PC-9 (cell line): ENCODE results near the gene SUPT3H. TPM values are rescaled to one million over a fixed set of nuclear protein-coding genes. Genes with fewer than 3 reads are reported as not detected.

Experiments
- BruUV-seq: library from RNA; stranded (reverse); fragments of 400-500 nt; replicated peaks from 2 replicates; lab custom pipeline; 2021; lab: Mats Ljungman, UMichigan
- CTCF ChIA-PET: fragments of 300-600 bp; sonication (Branson Sonifier 250); formaldehyde crosslinking; loops from one replicate; lab custom pipeline; 2022; ENCODE audit warnings: antibody characterized with exemption; lab: Charles Lee
- POLR2A ChIA-PET: fragments of 300-600 bp; sonication (Branson Sonifier 250); formaldehyde crosslinking; loops from one replicate; lab custom pipeline; 2022; ENCODE audit warnings: antibody characterized with exemption; ENCODE audit not compliant: unreplicated experiment; lab: Charles Lee
- DNase-seq, 2 experiments: peaks; one replicate each; pipeline versions ENCODE4 v3.0.0 to v3.0.0-alpha.2; 2015 to 2022; ENCODE audit warnings: mixed read lengths in 1 of 2
- H2AFZ ChIP-seq: fragments of 200-600 bp; sonication (generic); 2 replicates; pipeline ENCODE4 v1.8.1; 2017; ENCODE audit warnings: antibody characterized with exemption
- H3F3A ChIP-seq: fragments of 200-600 bp; sonication (generic); 2 replicates; pipeline ENCODE4 v1.8.1; 2017; ENCODE audit warnings: antibody characterized with exemption, mild to moderate bottlenecking, low read depth; ENCODE audit not compliant: insufficient read depth
- H3K27ac ChIP-seq: fragments of 200-600 bp; sonication (generic); 2 replicates; pipeline ENCODE4 v1.6.1; 2016; ENCODE audit warnings: mixed run types
- H3K27me3 ChIP-seq: fragments of 200-600 bp; sonication (generic); 2 replicates; pipeline ENCODE4 v1.6.1; 2016; ENCODE audit warnings: low read depth, mixed run types; ENCODE audit not compliant: insufficient read depth
- H3K36me3 ChIP-seq: fragments of 200-600 bp; sonication (generic); 2 replicates; pipeline ENCODE4 v1.6.1; 2016; ENCODE audit warnings: low read depth, mixed run types
- H3K4me1 ChIP-seq: fragments of 200-600 bp; sonication (generic); replicated peaks from 2 replicates; pipeline ENCODE4 v1.6.1; 2016; ENCODE audit warnings: mixed run types; ENCODE audit not compliant: insufficient read depth
- H3K4me2 ChIP-seq: fragments of 200-600 bp; sonication (generic); 2 replicates; pipeline ENCODE4 v1.6.1; 2017; ENCODE audit warnings: mixed run types
- H3K4me3 ChIP-seq: fragments of 200-600 bp; sonication (generic); 2 replicates; pipeline ENCODE4 v1.6.1; 2016; ENCODE audit warnings: mixed run types
- H3K79me2 ChIP-seq: fragments of 200-600 bp; sonication (generic); 2 replicates; pipeline ENCODE4 v1.6.1; 2017; ENCODE audit warnings: low read depth, mixed run types
- H3K9me2 ChIP-seq: fragments of 200-600 bp; sonication (generic); 2 replicates; pipeline ENCODE4 v1.8.1; 2017; ENCODE audit warnings: mild to moderate bottlenecking; ENCODE audit not compliant: insufficient read depth
- H3K9me3 ChIP-seq: fragments of 200-600 bp; sonication (generic); 2 replicates; pipeline ENCODE4 v1.8.1; 2016; ENCODE audit warnings: low read depth; ENCODE audit not compliant: insufficient read depth
- H4K20me1 ChIP-seq: fragments of 200-600 bp; sonication (generic); 2 replicates; pipeline ENCODE4 v1.8.1; 2017; ENCODE audit not compliant: insufficient read depth
- EZH2 ChIP-seq: fragments of 200-600 bp; sonication (generic); IDR thresholded peaks from 2 replicates; pipeline ENCODE4 v1.8.0; 2017; ENCODE audit warnings: antibody characterized with exemption, low read depth
- intact Hi-C: fragments of 100-400 bp; cut with micrococcal nuclease; formaldehyde crosslinking; loops from one replicate; pipeline ENCODE4 v1.10.0; 2022; ENCODE audit not compliant: unreplicated experiment
- total RNA-seq: library from RNA; stranded (reverse); gene quantifications from 2 replicates; pipeline ENCODE4 v1.2.3, GENCODE V29; 2021
- TF ChIP-seq, protein P1 (sequence below): fragments of 200-600 bp; sonication (generic); conservative IDR thresholded peaks from 2 replicates; pipeline ENCODE4 v1.6.1; 2017; ENCODE audit warnings: mixed run types, antibody characterized with exemption, mild to moderate bottlenecking, moderate library complexity

The SUPT3H gene
- total RNA-seq, 1 experiment from 2014 or later, result 9.2 TPM

DNA sequence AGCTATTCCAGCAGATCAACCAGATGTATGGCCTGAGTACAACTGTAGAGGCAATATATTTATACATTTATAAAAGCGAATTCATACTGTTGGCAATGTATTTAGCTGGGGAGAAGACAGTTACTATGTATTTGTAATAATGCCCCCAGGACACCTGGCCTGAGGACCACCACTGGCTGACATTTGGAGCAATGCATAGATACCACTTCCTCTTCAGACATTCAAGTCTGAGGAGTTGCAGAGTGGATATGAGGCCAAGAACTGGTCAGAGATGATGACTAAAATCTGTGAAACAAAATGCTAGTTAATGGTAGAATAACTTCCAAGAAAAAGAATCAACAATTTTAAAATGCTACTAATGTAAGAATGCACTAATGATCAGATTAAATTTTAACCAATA lies 527.9 kb downstream of the SUPT3H start:
- CTCF ChIA-PET, result no interaction called here
- POLR2A ChIA-PET, result no interaction called here
- Histone ChIP-seq H3K79me2 (no peaks in the 10 kb centered on the region), H3K9me3 (no peaks in the 10 kb centered on the region), H3K4me3 (no peak overlapping the region), H2AFZ (no peak overlapping the region), H3K27ac (no peak overlapping the region), H3K4me1 (no peaks in the 10 kb centered on the region), H3F3A (no peaks in the 10 kb centered on the region), H4K20me1 (no peaks in the 10 kb centered on the region), H3K4me2 (no peak overlapping the region), H3K27me3 (no peaks in the 10 kb centered on the region), H3K36me3 (no peaks in the 10 kb centered on the region), H3K9me2 (no peaks in the 10 kb centered on the region)
- TF ChIP-seq EZH2, result no peak
- TF ChIP-seq, protein P1, sequence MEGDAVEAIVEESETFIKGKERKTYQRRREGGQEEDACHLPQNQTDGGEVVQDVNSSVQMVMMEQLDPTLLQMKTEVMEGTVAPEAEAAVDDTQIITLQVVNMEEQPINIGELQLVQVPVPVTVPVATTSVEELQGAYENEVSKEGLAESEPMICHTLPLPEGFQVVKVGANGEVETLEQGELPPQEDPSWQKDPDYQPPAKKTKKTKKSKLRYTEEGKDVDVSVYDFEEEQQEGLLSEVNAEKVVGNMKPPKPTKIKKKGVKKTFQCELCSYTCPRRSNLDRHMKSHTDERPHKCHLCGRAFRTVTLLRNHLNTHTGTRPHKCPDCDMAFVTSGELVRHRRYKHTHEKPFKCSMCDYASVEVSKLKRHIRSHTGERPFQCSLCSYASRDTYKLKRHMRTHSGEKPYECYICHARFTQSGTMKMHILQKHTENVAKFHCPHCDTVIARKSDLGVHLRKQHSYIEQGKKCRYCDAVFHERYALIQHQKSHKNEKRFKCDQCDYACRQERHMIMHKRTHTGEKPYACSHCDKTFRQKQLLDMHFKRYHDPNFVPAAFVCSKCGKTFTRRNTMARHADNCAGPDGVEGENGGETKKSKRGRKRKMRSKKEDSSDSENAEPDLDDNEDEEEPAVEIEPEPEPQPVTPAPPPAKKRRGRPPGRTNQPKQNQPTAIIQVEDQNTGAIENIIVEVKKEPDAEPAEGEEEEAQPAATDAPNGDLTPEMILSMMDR, result no peak
- intact Hi-C loops, result no loop called here
- no TSS peak for BruUV-seq
- no peak for DNase-seq

DNA sequence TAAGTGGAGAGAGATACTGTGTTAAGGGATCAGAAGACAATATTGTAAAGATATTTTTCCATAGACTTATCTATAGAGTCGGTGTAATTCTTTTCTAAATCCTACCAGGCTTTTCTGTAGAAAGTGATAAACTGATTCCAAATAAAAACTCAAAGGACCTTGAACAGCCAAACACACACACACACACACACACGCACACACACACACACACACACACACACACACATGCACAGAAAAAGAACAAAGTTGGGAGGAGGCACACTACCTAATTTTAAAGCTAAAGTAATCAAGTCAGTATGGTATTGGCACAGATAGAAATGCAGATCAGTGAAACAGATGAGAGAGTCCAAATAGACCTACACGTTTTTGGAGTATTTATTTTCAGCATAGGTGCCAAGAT lies 534.0 kb downstream of the SUPT3H start:
- no peak overlapping the region for H3K4me2 ChIP-seq
- no peak for DNase-seq
- BruUV-seq, result no TSS peak
- H2AFZ ChIP-seq, result no peak overlapping the region
- H3K27ac ChIP-seq, result no peak overlapping the region
- no peaks in the 10 kb centered on the region for H3F3A ChIP-seq
- H3K79me2 ChIP-seq, result no peaks in the 10 kb centered on the region
- POLR2A ChIA-PET, result no interaction called here
- H3K4me1 ChIP-seq, result no peaks in the 10 kb centered on the region
- intact Hi-C loops, result no loop called here
- no peaks in the 10 kb centered on the region for H3K9me2 ChIP-seq
- no peak overlapping the region for H3K4me3 ChIP-seq
- TF ChIP-seq, protein P1, result no peak
- H3K27me3 ChIP-seq, result no peaks in the 10 kb centered on the region
- H4K20me1 ChIP-seq, result no peaks in the 10 kb centered on the region
- no peaks in the 10 kb centered on the region for H3K9me3 ChIP-seq
- H3K36me3 ChIP-seq, result no peaks in the 10 kb centered on the region
- CTCF ChIA-PET, result no interaction called here

DNA sequence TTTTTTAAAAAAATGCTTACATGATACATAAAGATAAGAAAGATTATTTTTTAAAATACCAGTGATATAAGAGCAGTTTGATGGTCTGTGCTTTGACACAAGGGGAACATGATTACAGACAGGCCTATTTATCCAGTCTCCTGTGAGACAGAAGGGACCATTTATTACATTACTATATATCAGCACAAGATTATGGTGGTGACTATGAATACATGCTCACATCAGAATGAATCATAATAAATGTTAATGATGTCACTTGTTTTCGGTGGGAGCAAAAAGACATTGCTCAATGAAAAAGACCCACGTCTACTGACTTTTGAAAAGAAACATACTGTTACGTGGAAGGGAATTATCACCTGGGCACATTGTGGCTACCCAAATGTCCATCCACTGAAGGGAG lies 535.1 kb downstream of the SUPT3H start:
- POLR2A ChIA-PET, result no interaction called here
- no peaks in the 10 kb centered on the region for H4K20me1 ChIP-seq

More for the DNA sequence above, 535.1 kb downstream of the SUPT3H start:
- Histone ChIP-seq H3K27ac (no peak overlapping the region), H3K79me2 (no peaks in the 10 kb centered on the region), H3K9me2 (no peaks in the 10 kb centered on the region), H3K9me3 (no peaks in the 10 kb centered on the region), H3K4me2 (no peak overlapping the region), H3K4me3 (no peak overlapping the region), H2AFZ (no peak overlapping the region), H3F3A (no peaks in the 10 kb centered on the region), H3K27me3 (no peaks in the 10 kb centered on the region), H3K36me3 (no peaks in the 10 kb centered on the region), H3K4me1 (no peaks in the 10 kb centered on the region)
- intact Hi-C loops, result no loop called here
- TF ChIP-seq, protein P1, result no peak
- no peak for TF ChIP-seq EZH2
- DNase-seq, result no peak
- CTCF ChIA-PET, result no interaction called here
- BruUV-seq, result no TSS peak
